ENCODE results near the gene GALNT13. TPM values are rescaled to one million over a fixed set of nuclear protein-coding genes. Genes with fewer than 3 reads are reported as not detected.

Gene GALNT13
- total and polyA plus RNA-seq, 12 donors = 0.54 to 11.8 (median 3.1) TPM; not detected in 1

- Histone ChIP-seq H3K4me1 (replicated peaks in 1 of 2) (no peaks in the 10 kb centered on the region), H3K36me3 (replicated peaks in 1 of 2) (no peaks in the 10 kb centered on the region), H3K9me3 (replicated peaks in 1 of 3) (no peaks in the 10 kb centered on the region), H3K27me3 (no peaks in the 10 kb centered on the region), H3K4me3 (no peak overlapping the region), H3K27ac (no peak overlapping the region)
- no peak for DNase-seq
- 48 to 57% (median 51%) methylated on average over 3 of the region's 3 CpGs for WGBS, 4 donors
- intact Hi-C loops (cut with DNase I) = no loop called here
- TF ChIP-seq POLR2A (IDR thresholded peaks at IDR 0.05) (no peak), CTCF (IDR thresholded peaks at IDR 0.05) (no peak)
Measured at GRCh38 chr2:154247503-154247902, 375.8 kb downstream of the GALNT13 start.

DNA sequence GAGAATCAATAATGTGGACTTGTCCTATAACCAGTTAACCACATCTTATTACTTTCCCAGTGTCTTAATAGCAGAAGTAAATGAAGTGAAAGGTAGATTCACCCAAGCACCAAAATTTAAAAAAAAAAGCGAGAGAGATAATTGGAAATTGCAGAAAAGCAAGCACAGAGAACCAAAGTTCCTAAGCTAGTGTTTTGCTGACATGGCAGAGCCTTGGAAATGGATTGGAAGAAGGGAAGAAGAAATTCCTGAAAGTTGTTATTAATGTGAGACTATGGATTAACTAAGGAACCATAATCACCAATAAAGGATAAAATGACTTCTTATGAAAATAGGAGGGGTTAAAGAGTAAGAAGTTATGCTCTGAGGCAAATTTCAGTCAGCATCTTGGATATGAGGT, 384.4 kb downstream of the GALNT13 start:
- DNase-seq = no peak
- Histone ChIP-seq H3K4me1 (replicated peaks in 1 of 2) (no peaks in the 10 kb centered on the region), H3K27ac (no peak overlapping the region), H3K36me3 (replicated peaks in 1 of 2) (no peaks in the 10 kb centered on the region), H3K27me3 (no peaks in the 10 kb centered on the region), H3K9me3 (replicated peaks in 1 of 3) (no peaks in the 10 kb centered on the region), H3K4me3 (no peak overlapping the region)
- TF ChIP-seq POLR2A (IDR thresholded peaks at IDR 0.05) = no peak
- no peak for TF ChIP-seq CTCF (IDR thresholded peaks at IDR 0.05)
- WGBS, 4 donors = 72 to 90% (median 82%) methylated on average over 1 of the region's 1 CpG
- intact Hi-C loops (cut with DNase I) = no loop called here

DNA sequence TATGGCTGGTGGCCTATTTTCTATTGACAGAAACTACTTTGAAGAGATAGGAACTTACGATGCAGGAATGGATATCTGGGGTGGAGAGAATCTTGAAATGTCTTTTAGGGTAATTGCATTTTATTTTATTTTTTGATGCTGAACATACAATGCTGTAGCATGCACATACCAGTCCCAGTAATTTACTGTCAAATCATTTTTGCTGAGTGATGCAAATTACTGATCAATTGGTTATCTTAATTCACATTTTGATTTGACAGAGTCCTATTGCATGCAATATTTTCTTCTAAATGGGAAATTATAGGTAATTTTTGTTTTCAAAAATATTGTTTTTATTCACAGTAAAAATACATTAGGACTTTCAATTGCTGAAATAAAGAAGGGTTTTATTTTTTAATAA, 387.3 kb downstream of the GALNT13 start:
- Histone ChIP-seq H3K27me3 (no peaks in the 10 kb centered on the region), H3K9me3 (replicated peaks in 1 of 3) (no peaks in the 10 kb centered on the region), H3K4me1 (replicated peaks in 1 of 2) (no peaks in the 10 kb centered on the region), H3K4me3 (no peak overlapping the region), H3K27ac (no peak overlapping the region), H3K36me3 (replicated peaks in 1 of 2) (no peaks in the 10 kb centered on the region)
- TF ChIP-seq CTCF (IDR thresholded peaks at IDR 0.05) = no peak
- no peak for TF ChIP-seq POLR2A (IDR thresholded peaks at IDR 0.05)
- WGBS, 4 donors = 91 to 93% (median 92%) methylated on average over 1 of the region's 1 CpG
- DNase-seq = no peak
- intact Hi-C loops (cut with DNase I) = no loop called here

- whole genome bisulfite sequencing, 4 donors = 83 to 94% (median 85%) methylated on average over 2 of the region's 2 CpGs
- H3K9me3 ChIP-seq (replicated peaks in 1 of 3) = no peaks in the 10 kb centered on the region
Measured at GRCh38 chr2:154261473-154262027, 389.8 kb downstream of the GALNT13 start.

More at GRCh38 chr2:154261473-154262027, 389.8 kb downstream of the GALNT13 start:
- H3K27ac ChIP-seq = no peak overlapping the region
- no peak overlapping the region for H3K4me3 ChIP-seq
- no peaks in the 10 kb centered on the region for H3K4me1 ChIP-seq (replicated peaks in 1 of 2)
- no peak for DNase-seq
- intact Hi-C loops (cut with DNase I) = no loop called here
- TF ChIP-seq CTCF (IDR thresholded peaks at IDR 0.05) (no peak), POLR2A (IDR thresholded peaks at IDR 0.05) (no peak)
- no peaks in the 10 kb centered on the region for H3K27me3 ChIP-seq
- no peaks in the 10 kb centered on the region for H3K36me3 ChIP-seq (replicated peaks in 1 of 2)

Measured in adrenal gland (tissue), 12 donors.